ENCODE results near the gene WASF2. TPM values are rescaled to one million over a fixed set of nuclear protein-coding genes. Genes with fewer than 3 reads are reported as not detected.

WASF2 gene
- total RNA-seq, 1 donor from 2014 or later = 27.9 TPM

GRCh38 chr1:27492796-27493195 lies 2.8 kb upstream of the WASF2 start:
- no peak overlapping the region for H3K4me3 ChIP-seq (ENCODE audit: low read depth, low read length)
- no peak for TF ChIP-seq CTCF (conservative IDR thresholded peaks at IDR 0.05; ENCODE audit: low read depth, low read length)
- no peak for DNase-seq (ENCODE audit: low read depth)

GRCh38 chr1:27491748-27492700 lies 2.1 kb upstream of the WASF2 start:
- no peak overlapping the region for H3K4me3 ChIP-seq (ENCODE audit: low read depth, low read length)
- no peak for TF ChIP-seq CTCF (conservative IDR thresholded peaks at IDR 0.05; ENCODE audit: low read depth, low read length)
- no peak for DNase-seq (ENCODE audit: low read depth)

GRCh38 chr1:27489501-27489972 lies 430 bp downstream of the WASF2 start:
- no peak for DNase-seq (ENCODE audit: low read depth)

GRCh38 chr1:27487966-27488884 lies 1.7 kb downstream of the WASF2 start:
- TF ChIP-seq CTCF (conservative IDR thresholded peaks at IDR 0.05; ENCODE audit: low read depth, low read length) = no peak
- H3K4me3 ChIP-seq (ENCODE audit: low read depth, low read length) = peak overlapping the region; percentile 100
- no peak for DNase-seq (ENCODE audit: low read depth)

More at GRCh38 chr1:27489501-27489972, 430 bp downstream of the WASF2 start:
- TF ChIP-seq CTCF (conservative IDR thresholded peaks at IDR 0.05; ENCODE audit: low read depth, low read length) = no peak
- H3K4me3 ChIP-seq (ENCODE audit: low read depth, low read length) = peak overlapping the region; percentile 100

- DNase-seq (ENCODE audit: low read depth) = no peak
- TF ChIP-seq CTCF (conservative IDR thresholded peaks at IDR 0.05; ENCODE audit: low read depth, low read length) = no peak
- H3K4me3 ChIP-seq (ENCODE audit: low read depth, low read length) = no peak overlapping the region
Observed at GRCh38 chr1:27485363-27485762, 4.6 kb downstream of the WASF2 start.

GRCh38 chr1:27483659-27484058 lies 6.3 kb downstream of the WASF2 start:
- H3K4me3 ChIP-seq (ENCODE audit: low read depth, low read length) = no peak overlapping the region
- TF ChIP-seq CTCF (conservative IDR thresholded peaks at IDR 0.05; ENCODE audit: low read depth, low read length) = no peak
- no peak for DNase-seq (ENCODE audit: low read depth)
